GM19324 (cell line): ENCODE measurements around the gene TRPM3.

Experiments
- ATAC-seq: cut with Tn5 transposase; IDR thresholded peaks from one replicate; pipeline ENCODE4 v1.9.1; 2021; ENCODE audit warnings: mild to moderate bottlenecking, moderate library complexity; ENCODE audit not compliant: unreplicated experiment, low FRiP score

The TRPM3 gene

GRCh38 chr9:70902692-70903131 lies 218.7 kb downstream of the TRPM3 start:
- no peak for ATAC-seq

- no peak for ATAC-seq
Measured at GRCh38 chr9:70902171-70902570, 219.2 kb downstream of the TRPM3 start.

- no peak for ATAC-seq
Measured at GRCh38 chr9:70901746-70902145, 219.7 kb downstream of the TRPM3 start.

GRCh38 chr9:70901013-70901412 lies 220.4 kb downstream of the TRPM3 start:
- ATAC-seq, result no peak

GRCh38 chr9:70893580-70894122 lies 227.8 kb downstream of the TRPM3 start:
- no peak for ATAC-seq

GRCh38 chr9:70888471-70888870 lies 232.9 kb downstream of the TRPM3 start:
- no peak for ATAC-seq

GRCh38 chr9:70887826-70888225 lies 233.6 kb downstream of the TRPM3 start:
- no peak for ATAC-seq

- no peak for ATAC-seq
Measured at GRCh38 chr9:70883963-70884793, 237.2 kb downstream of the TRPM3 start.

GRCh38 chr9:70883056-70883455 lies 238.4 kb downstream of the TRPM3 start:
- no peak for ATAC-seq

- no peak for ATAC-seq
Measured at GRCh38 chr9:70881333-70881732, 240.1 kb downstream of the TRPM3 start.

- no peak for ATAC-seq
Measured at GRCh38 chr9:70880535-70880934, 240.9 kb downstream of the TRPM3 start.

GRCh38 chr9:70878576-70878975 lies 242.8 kb downstream of the TRPM3 start:
- no peak for ATAC-seq

- ATAC-seq, result no peak
Measured at GRCh38 chr9:70874451-70874850, 247.0 kb downstream of the TRPM3 start.

- ATAC-seq, result no peak
Measured at GRCh38 chr9:70873506-70873905, 247.9 kb downstream of the TRPM3 start.

- no peak for ATAC-seq
Measured at GRCh38 chr9:70868661-70869652, 252.5 kb downstream of the TRPM3 start.

- no peak for ATAC-seq
Measured at GRCh38 chr9:70868041-70868440, 253.4 kb downstream of the TRPM3 start.

GRCh38 chr9:70865471-70865870 lies 255.9 kb downstream of the TRPM3 start:
- ATAC-seq, result no peak

- ATAC-seq, result no peak
Measured at GRCh38 chr9:70861797-70862196, 259.6 kb downstream of the TRPM3 start.

- ATAC-seq, result no peak
Measured at GRCh38 chr9:70861376-70861775, 260.0 kb downstream of the TRPM3 start.

GRCh38 chr9:70859694-70860093 lies 261.7 kb downstream of the TRPM3 start:
- no peak for ATAC-seq

GRCh38 chr9:70856411-70856810 lies 265.0 kb downstream of the TRPM3 start:
- no peak for ATAC-seq
